Endothelial cell of umbilical vein (primary cell): Measurements from ENCODE around the gene HBQ1. TPM values are rescaled to one million over a fixed set of nuclear protein-coding genes. Genes with fewer than 3 reads are reported as not detected.
"Not testable (repeated sequence)": the region's sequence is repeated elsewhere in the genome, so short reads cannot be mapped to it uniquely, and the experiment has no call there.

Experiments
- BruUV-seq: library from RNA; stranded (reverse); fragments of 400-500 nt; replicated peaks from 2 replicates; lab custom pipeline; 2021; lab: Mats Ljungman, UMichigan
- CTCF ChIA-PET: fragments of 300-600, 350-600 bp; sonication (Branson Sonifier 250); formaldehyde crosslinking; loops from one replicate; lab custom pipeline; 2021; ENCODE audit warnings: antibody characterized with exemption, inconsistent platforms; lab: Charles Lee
- POLR2A ChIA-PET: fragments of 300-600, 350-600 bp; sonication (Branson Sonifier 250); formaldehyde crosslinking; loops from one replicate; lab custom pipeline; 2021; ENCODE audit warnings: antibody characterized with exemption, inconsistent platforms; lab: Charles Lee
- DNase-seq: peaks from one replicate; pipeline ENCODE4 v3.0.0-alpha.2; 2011; ENCODE audit warnings: low read depth, low spot score
- FAIRE-seq: peaks from 2 replicates; lab custom pipeline; 2011; peaks lifted over from hg19 to GRCh38; lab: Jason Lieb, UNC
- H2AFZ ChIP-seq: 2 replicates; pipeline ENCODE4 v1.6.0; 2012; ENCODE audit warnings: low read depth, low read length, control low read depth, inconsistent platforms
- H3K27ac ChIP-seq: 2 replicates; pipeline ENCODE4 v1.5.1; 2011; ENCODE audit warnings: low read depth, mild to moderate bottlenecking, control low read depth, low read length, moderate library complexity; ENCODE audit not compliant: insufficient read depth
- H3K27me3 ChIP-seq, 2 experiments: 2 replicates each; pipeline versions ENCODE4 v1.6.0 to v1.6.1; 2011; ENCODE audit warnings: low read length in 2 of 2, mixed read lengths in 1 of 2; ENCODE audit not compliant: control insufficient read depth in 2 of 2, insufficient read depth in 2 of 2
- H3K36me3 ChIP-seq, 2 experiments: 2 replicates in 1 of 2; 3 replicates in 1 of 2; pipeline ENCODE4 v1.5.1; 2011; ENCODE audit warnings: low read length in 2 of 2, mild to moderate bottlenecking in 1 of 2, moderate library complexity in 1 of 2; ENCODE audit not compliant: control insufficient read depth in 2 of 2, insufficient read depth in 2 of 2; ENCODE audit errors: extremely low read depth in 1 of 2
- H3K4me1 ChIP-seq: 3 replicates; pipeline ENCODE4 v1.5.1; 2011; ENCODE audit warnings: mild to moderate bottlenecking, low read length; ENCODE audit not compliant: control insufficient read depth, insufficient read depth; ENCODE audit errors: extremely low read depth
- H3K4me2 ChIP-seq: 2 replicates; pipeline ENCODE4 v1.6.1; 2011; ENCODE audit warnings: low read length, control low read depth, mixed read lengths; ENCODE audit not compliant: insufficient read depth
- H3K4me3 ChIP-seq, 3 experiments: fragments of 200-600 bp in 1 of 3; sonication (generic), shearing (Covaris generic) in 1 of 3; replicated peaks in 1 of 3; 2 replicates each; pipeline ENCODE4 v1.5.1; 2011 to 2016; ENCODE audit warnings: control low read depth in 3 of 3, low read length in 3 of 3, mild to moderate bottlenecking in 2 of 3, inconsistent platforms in 1 of 3, low read depth in 1 of 3, moderate library complexity in 1 of 3; ENCODE audit not compliant: insufficient read depth in 1 of 3
- H3K79me2 ChIP-seq: 2 replicates; pipeline ENCODE4 v1.6.0; 2012; ENCODE audit warnings: low read length, inconsistent platforms; ENCODE audit not compliant: control insufficient read depth, insufficient read depth
- H3K9ac ChIP-seq: replicated peaks from 2 replicates; pipeline ENCODE3; 2011; ENCODE audit warnings: low read length, control low read depth; ENCODE audit not compliant: insufficient read depth; ENCODE audit errors: extremely low read depth
- H3K9me1 ChIP-seq: replicated peaks from 3 replicates; pipeline ENCODE4 v1.6.0; 2011; ENCODE audit warnings: mild to moderate bottlenecking, low read length; ENCODE audit not compliant: control insufficient read depth, insufficient read depth; ENCODE audit errors: extremely low read depth
- H3K9me3 ChIP-seq: replicated peaks from 2 replicates; pipeline ENCODE4 v1.5.1; 2012; ENCODE audit warnings: low read length, inconsistent platforms; ENCODE audit not compliant: control insufficient read depth, insufficient read depth
- H4K20me1 ChIP-seq: replicated peaks from 2 replicates; pipeline ENCODE3; 2011; ENCODE audit warnings: mild to moderate bottlenecking, low read length; ENCODE audit not compliant: control insufficient read depth, insufficient read depth; ENCODE audit errors: extremely low read depth
- EZH2 ChIP-seq: IDR thresholded peaks from 2 replicates; pipeline ENCODE4 v1.6.1; 2012; ENCODE audit warnings: borderline replicate concordance, low read depth, mild to moderate bottlenecking, moderate library complexity, low read length, inconsistent platforms; ENCODE audit not compliant: severe bottlenecking
- dilution Hi-C: fragments of 300-500 bp; cut with MboI; formaldehyde crosslinking; loops from one replicate; pipeline ENCODE4 v1.15.0; 2019; ENCODE audit warnings: low sequenced_read_pairs; ENCODE audit not compliant: extremely low pct_ligation_motif_present
- intact Hi-C: fragments of 100-400 bp; cut with micrococcal nuclease; formaldehyde crosslinking; loops from one replicate; pipeline ENCODE4 v1.10.0; 2022
- polyA plus RNA-seq, 4 experiments: library from polyadenylated mRNA; depleted of rRNA in 3 of 4; stranded (reverse) in 3 of 4; unstranded in 1 of 4; fragments of >200 nt; gene quantifications; 2 replicates each; pipeline versions ENCODE4 v1.2.1 to v1.2.3, GENCODE V29; 2011 to 2012; ENCODE audit warnings: missing spikeins in 1 of 4
- total RNA-seq: library from RNA; stranded (reverse); gene quantifications from 2 replicates; pipeline ENCODE4 v1.2.3, GENCODE V29; 2021

Gene HBQ1
- total and polyA plus RNA-seq, 2 donors (not counting 3 experiments of a cell fraction or from before 2014, with no cell fraction given): 0.75 TPM; not detected in 1

- peak; percentile 37 for FAIRE-seq
These were observed 6.9 kb upstream of the HBQ1 start for GRCh38 chr16:173211-173854.

GRCh38 chr16:173928-174769, 6.1 kb upstream of the HBQ1 start:
- H3K4me2 ChIP-seq, POLR2A ChIA-PET, H4K20me1 ChIP-seq, H3K79me2 ChIP-seq, BruUV-seq, intact Hi-C loops, H3K4me3 ChIP-seq, H3K9ac ChIP-seq, H2AFZ ChIP-seq, H3K9me1 ChIP-seq, H3K9me3 ChIP-seq, H3K4me1 ChIP-seq, H3K27ac ChIP-seq, dilution Hi-C loops, H3K36me3 ChIP-seq: not testable (repeated sequence)
- DNase-seq (peak; percentile 16), FAIRE-seq (peak; percentile 96)
- CTCF ChIA-PET: interaction anchor here (1.8 kb wide), 1 partner anchor 67 kb away, joined by 9 read pairs; no protein-coding TSS in a partner anchor
- H3K27me3 ChIP-seq: peaks cover 40 to 42% of the 10 kb centered on the region in 2 experiments

More at GRCh38 chr16:173211-173854, 6.9 kb upstream of the HBQ1 start:
- H3K9ac ChIP-seq, BruUV-seq, H3K4me1 ChIP-seq, H3K9me1 ChIP-seq, H3K27ac ChIP-seq, DNase-seq, H3K79me2 ChIP-seq, POLR2A ChIA-PET, H3K36me3 ChIP-seq, H3K9me3 ChIP-seq, dilution Hi-C loops, intact Hi-C loops, H4K20me1 ChIP-seq, H2AFZ ChIP-seq, CTCF ChIA-PET, H3K4me3 ChIP-seq, H3K4me2 ChIP-seq: not testable (repeated sequence)
- H3K27me3 ChIP-seq: peaks cover 39 to 42% of the 10 kb centered on the region in 2 experiments
- peak; percentile 10 for TF ChIP-seq EZH2
